NB4 (cell line): ENCODE results near the gene PTCH1.

Experiments
- CTCF ChIP-seq: IDR thresholded peaks from one replicate; pipeline ENCODE4 v1.5.1; 2012; ENCODE audit warnings: low read depth, low read length
- MYC ChIP-seq: IDR thresholded peaks from 2 replicates; pipeline ENCODE4 v1.6.1; 2011; ENCODE audit warnings: low read depth, low read length
- POLR2A ChIP-seq: IDR thresholded peaks from 2 replicates; pipeline ENCODE4 v1.6.1; 2011; ENCODE audit warnings: mild to moderate bottlenecking; ENCODE audit not compliant: insufficient read length; ENCODE audit errors: extremely low read depth

GRCh38 chr9:95484225-95484624 lies 32.5 kb downstream of the PTCH1 start:
- TF ChIP-seq CTCF (no peak), POLR2A (no peak), MYC (no peak)
